Kidney (tissue), 14 donors: ENCODE measurements around the gene PCYT2. TPM values are rescaled to one million over a fixed set of nuclear protein-coding genes. Genes with fewer than 3 reads are reported as not detected.

Experiments used
- DNase-seq, 5 donors: peaks; one replicate each; pipeline ENCODE4 v3.0.0-alpha.2; 2013 to 2020
- FAIRE-seq: peaks from 2 replicates; lab custom pipeline; 2012; peaks lifted over from hg19 to GRCh38; lab: Jason Lieb, UNC
- H3K27ac ChIP-seq, 2 donors: one replicate each; pipeline ENCODE4 v1.7.0; 2013; ENCODE audit warnings: low read depth in 2 of 2, low read length in 2 of 2, inconsistent platforms in 1 of 2
- H3K27me3 ChIP-seq: one replicate; pipeline ENCODE4 v1.7.1; 2013; ENCODE audit warnings: low read length, inconsistent platforms; ENCODE audit not compliant: control insufficient read depth, insufficient read depth
- H3K36me3 ChIP-seq, 3 donors: one replicate each; pipeline versions ENCODE4 v1.7.0 to v1.7.1; 2013; ENCODE audit warnings: low read length in 3 of 3, control low read depth in 1 of 3, inconsistent platforms in 1 of 3; ENCODE audit not compliant: insufficient read depth in 3 of 3, control insufficient read depth in 2 of 3
- H3K4me1 ChIP-seq, 3 donors: one replicate each; pipeline versions ENCODE4 v1.7.0 to v1.7.1; 2013; ENCODE audit warnings: low read length in 3 of 3, inconsistent platforms in 1 of 3, low read depth in 1 of 3; ENCODE audit not compliant: control insufficient read depth in 2 of 3, insufficient read depth in 2 of 3
- H3K4me3 ChIP-seq, 3 donors: one replicate each; pipeline versions ENCODE4 v1.7.0 to v1.8.1; 2013; ENCODE audit warnings: low read length in 3 of 3, control low read depth in 1 of 3, inconsistent platforms in 1 of 3
- H3K9ac ChIP-seq, 3 donors: one replicate each; pipeline versions ENCODE4 v1.7.0 to v1.7.1; 2013; ENCODE audit warnings: low read length in 3 of 3, control low read depth in 1 of 3, inconsistent platforms in 1 of 3
- H3K9me3 ChIP-seq, 3 donors: one replicate each; pipeline versions ENCODE4 v1.7.0 to v1.7.1; 2013; ENCODE audit warnings: low read length in 3 of 3, control low read depth in 1 of 3, inconsistent platforms in 1 of 3; ENCODE audit not compliant: control insufficient read depth in 2 of 3, insufficient read depth in 1 of 3
- intact Hi-C: fragments of 100-400 bp; cut with DNase I; formaldehyde crosslinking; loops from one replicate; pipeline ENCODE4 v1.11.1; 2022
- polyA plus RNA-seq: library from polyadenylated mRNA; stranded (reverse); fragments of 350-450 nt; fragmentation: Illumina TruSeq; extraction: RNeasy Lipid Tissue Mini Kit (QIAGEN cat#74804); gene quantifications from one replicate; pipeline ENCODE4 v1.2.3, GENCODE V29; 2014; ENCODE audit warnings: low read depth, low replicate concordance; ENCODE audit not compliant: insufficient read depth
- total RNA-seq: library from RNA; stranded (reverse); fragmentation: NEBNext Ultra II Directional; extraction: Animal tissue kit (Norgen Biotek cat#: 25700); gene quantifications from one replicate; pipeline ENCODE4 v1.2.1, GENCODE V29; 2021
- TF ChIP-seq, protein P1 (sequence below): IDR thresholded peaks from 3 replicates; pipeline ENCODE4 v1.5.1; 2012; ENCODE audit warnings: mild to moderate bottlenecking, moderate library complexity, borderline replicate concordance; ENCODE audit not compliant: insufficient read depth; ENCODE audit errors: extremely low read depth
- donor health status: control.
- donor health status: control.
- donor health status: control.
- donor health status: control.
- donor health status: control.
- donor health status: DM: yes; HTN: yes; CAD: no.
- donor health status: Normal renal cell carcinoma (clear cell type).

Gene PCYT2
- total and polyA plus RNA-seq, 2 donors from 2014 or later = 28.4 to 104 TPM

DNA sequence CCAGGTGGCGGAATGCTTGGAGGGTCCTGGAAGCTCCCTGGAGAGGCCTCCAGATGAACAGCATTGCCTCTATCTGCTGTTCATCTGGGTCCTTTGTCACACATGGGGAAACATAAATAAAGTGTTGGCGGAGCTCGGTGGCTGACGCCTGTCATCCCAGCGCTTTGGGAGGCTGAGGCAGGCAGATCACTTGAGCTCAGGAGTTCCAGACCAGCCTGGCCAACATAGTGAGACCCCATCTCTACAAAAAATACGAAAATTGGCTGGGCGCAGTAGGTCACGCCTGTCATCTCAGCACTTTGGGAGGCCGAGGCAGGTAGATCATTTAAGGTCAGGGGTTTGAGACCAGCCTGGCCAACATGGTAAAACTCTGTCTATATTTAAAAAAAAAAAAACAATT, 33.7 kb upstream of the PCYT2 start:
- FAIRE-seq (no peak), DNase-seq (no peak)
- H3K27ac ChIP-seq = no peak overlapping the region
- H3K27me3 ChIP-seq = no peaks in the 10 kb centered on the region
- no peaks in the 10 kb centered on the region for H3K36me3 ChIP-seq
- no peak overlapping the region for H3K9ac ChIP-seq
- H3K9me3 ChIP-seq = no peaks in the 10 kb centered on the region
- intact Hi-C loops = no loop called here
- H3K4me3 ChIP-seq = no peak overlapping the region
- no peaks in the 10 kb centered on the region for H3K4me1 ChIP-seq
- TF ChIP-seq, protein P1, sequence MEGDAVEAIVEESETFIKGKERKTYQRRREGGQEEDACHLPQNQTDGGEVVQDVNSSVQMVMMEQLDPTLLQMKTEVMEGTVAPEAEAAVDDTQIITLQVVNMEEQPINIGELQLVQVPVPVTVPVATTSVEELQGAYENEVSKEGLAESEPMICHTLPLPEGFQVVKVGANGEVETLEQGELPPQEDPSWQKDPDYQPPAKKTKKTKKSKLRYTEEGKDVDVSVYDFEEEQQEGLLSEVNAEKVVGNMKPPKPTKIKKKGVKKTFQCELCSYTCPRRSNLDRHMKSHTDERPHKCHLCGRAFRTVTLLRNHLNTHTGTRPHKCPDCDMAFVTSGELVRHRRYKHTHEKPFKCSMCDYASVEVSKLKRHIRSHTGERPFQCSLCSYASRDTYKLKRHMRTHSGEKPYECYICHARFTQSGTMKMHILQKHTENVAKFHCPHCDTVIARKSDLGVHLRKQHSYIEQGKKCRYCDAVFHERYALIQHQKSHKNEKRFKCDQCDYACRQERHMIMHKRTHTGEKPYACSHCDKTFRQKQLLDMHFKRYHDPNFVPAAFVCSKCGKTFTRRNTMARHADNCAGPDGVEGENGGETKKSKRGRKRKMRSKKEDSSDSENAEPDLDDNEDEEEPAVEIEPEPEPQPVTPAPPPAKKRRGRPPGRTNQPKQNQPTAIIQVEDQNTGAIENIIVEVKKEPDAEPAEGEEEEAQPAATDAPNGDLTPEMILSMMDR = no peak

DNA sequence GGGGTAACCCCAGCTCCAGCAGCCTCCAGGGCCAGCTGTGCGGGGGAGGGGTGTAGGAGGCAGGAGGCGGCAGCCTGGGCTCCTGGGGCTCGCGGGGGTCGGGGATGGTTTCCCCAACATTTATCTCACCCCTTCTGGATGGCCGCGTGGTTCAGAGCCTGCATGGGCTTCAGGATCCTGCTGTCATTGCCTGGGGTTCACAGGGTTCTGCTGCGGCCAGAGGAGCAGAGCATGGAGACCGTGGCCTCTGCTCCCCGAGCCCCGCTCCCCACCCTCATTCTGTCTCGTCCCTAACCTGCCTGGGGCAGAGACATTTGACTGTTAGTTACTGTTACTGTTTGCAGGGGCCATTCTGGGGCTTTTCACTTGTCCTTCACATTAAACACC, 31.0 kb upstream of the PCYT2 start:
- H3K9ac ChIP-seq = no peak overlapping the region
- no peaks in the 10 kb centered on the region for H3K4me1 ChIP-seq
- no peak for FAIRE-seq
- peak in 1 of 5 donors; percentile 38 for DNase-seq
- no peaks in the 10 kb centered on the region for H3K36me3 ChIP-seq
- intact Hi-C loops = no loop called here
- TF ChIP-seq, protein P1 = no peak
- H3K4me3 ChIP-seq = no peak overlapping the region
- no peaks in the 10 kb centered on the region for H3K27me3 ChIP-seq
- no peak overlapping the region for H3K27ac ChIP-seq
- no peaks in the 10 kb centered on the region for H3K9me3 ChIP-seq

DNA sequence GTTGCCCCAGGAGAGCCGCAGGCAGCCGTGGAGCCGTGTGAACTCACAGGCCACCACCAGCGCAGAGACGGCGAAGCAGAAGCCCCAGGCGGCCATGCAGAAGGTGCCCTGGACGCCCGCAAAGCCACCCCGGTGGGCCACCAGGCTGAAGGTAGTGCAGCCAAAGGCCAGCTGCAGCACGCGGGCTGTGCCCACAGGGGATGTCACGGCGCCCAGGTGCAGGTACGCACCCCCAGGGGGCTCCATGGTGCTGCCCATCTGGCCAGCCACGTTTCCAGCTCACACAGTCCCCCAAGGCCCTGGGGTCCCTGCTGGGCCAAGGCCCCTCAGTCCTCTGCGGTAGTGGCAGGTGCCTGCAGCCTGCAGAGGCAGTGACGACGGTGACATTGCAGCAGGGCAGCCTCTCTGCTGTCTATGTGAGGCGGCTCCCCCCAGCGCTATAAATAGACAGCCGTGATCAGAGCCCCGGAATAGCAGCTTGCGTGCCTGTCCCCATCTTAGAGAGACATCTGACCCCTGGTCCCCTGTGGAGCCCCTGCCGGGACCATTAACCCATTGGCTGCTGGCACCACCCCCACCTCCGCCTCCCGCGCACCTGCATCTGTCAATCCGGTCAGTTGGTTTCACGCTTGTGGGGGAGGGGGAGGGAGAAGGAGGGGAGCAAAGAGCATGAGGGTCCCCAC, 30.4 kb upstream of the PCYT2 start:
- H3K9me3 ChIP-seq = no peaks in the 10 kb centered on the region
- H3K9ac ChIP-seq = no peak overlapping the region
- peaks cover 0 to 1% (median 0%) of the 10 kb centered on the region in 3 donors for H3K4me1 ChIP-seq
- H3K27me3 ChIP-seq = no peaks in the 10 kb centered on the region
- DNase-seq (peak in 1 of 5 donors; percentile 65), FAIRE-seq (no peak)
- intact Hi-C loops = no loop called here
- no peak overlapping the region for H3K4me3 ChIP-seq
- no peak overlapping the region for H3K27ac ChIP-seq
- no peaks in the 10 kb centered on the region for H3K36me3 ChIP-seq
- TF ChIP-seq, protein P1 = no peak
